Ureter (tissue), 1 donor: ENCODE data around the gene ZCCHC2. TPM values are rescaled to one million over a fixed set of nuclear protein-coding genes. Genes with fewer than 3 reads are reported as not detected.

Experiments
- DNase-seq: peaks from one replicate; pipeline ENCODE4 v3.0.0-alpha.2; 2020; ENCODE audit warnings: low spot score
- total RNA-seq: library from RNA; stranded (reverse); gene quantifications from one replicate; pipeline ENCODE4 v1.2.4, GENCODE V29; 2023
- donor health status: DM: yes; HTN: yes; CAD: no.

Gene ZCCHC2
- total RNA-seq, 1 donor from 2014 or later = 36.8 TPM

GRCh38 chr18:62607708-62608428, 85.0 kb downstream of the ZCCHC2 start:
- DNase-seq = no peak

DNA sequence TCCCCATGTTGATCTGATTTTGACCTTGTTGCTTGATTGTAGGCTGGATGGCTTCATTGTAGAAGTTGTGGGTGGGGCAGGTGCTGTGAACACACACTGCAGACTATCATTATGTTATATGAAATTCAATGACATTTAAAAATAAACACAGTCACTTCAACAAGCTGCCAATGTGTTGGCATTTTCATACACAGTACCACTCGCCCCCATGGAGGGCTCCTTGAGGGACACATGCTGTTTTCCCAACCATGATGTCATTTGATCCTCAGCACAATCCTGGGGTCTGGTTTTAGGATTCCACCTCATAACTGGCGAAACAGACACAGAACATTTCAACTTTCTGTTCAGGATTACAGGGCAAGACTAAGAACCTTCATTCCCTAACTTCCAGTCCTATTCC, 86.9 kb downstream of the ZCCHC2 start:
- no peak for DNase-seq

- no peak for DNase-seq
These were observed 87.5 kb downstream of the ZCCHC2 start for GRCh38 chr18:62610351-62610700.

DNA sequence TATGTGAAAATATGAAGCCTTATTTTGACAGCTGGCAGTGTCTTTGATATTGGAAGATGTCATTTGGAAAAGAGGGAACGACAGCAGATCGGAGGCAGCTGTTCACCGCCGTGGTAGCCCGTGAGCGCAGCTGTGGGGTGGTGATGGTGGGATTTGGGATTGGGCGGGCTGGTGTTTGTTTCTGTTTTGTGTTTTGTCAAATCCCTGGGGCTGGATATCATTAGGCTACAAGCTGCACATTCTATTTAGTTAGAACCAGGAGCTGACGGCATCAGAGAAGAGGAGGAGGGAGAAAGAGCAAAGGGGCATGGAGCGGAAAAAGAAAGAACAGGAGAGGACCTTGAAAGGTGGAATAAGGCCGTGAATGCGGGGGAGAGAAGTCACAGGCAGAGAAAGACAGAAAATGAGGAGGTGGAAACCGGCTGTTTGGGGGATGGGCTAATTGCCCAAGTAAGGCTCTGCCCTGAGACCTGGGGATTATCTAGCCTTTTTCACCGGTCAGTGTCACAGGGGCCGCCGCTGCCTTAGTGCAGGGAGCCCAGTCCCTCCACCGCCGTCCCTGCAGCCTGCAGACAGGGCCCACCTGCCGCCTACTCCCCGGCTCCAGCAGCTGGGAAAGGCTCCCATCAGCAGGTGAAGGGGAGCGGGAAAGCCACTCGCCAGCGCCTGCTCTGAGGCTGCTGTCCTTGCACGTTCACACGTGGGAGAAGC, 88.0 kb downstream of the ZCCHC2 start:
- DNase-seq = no peak

DNA sequence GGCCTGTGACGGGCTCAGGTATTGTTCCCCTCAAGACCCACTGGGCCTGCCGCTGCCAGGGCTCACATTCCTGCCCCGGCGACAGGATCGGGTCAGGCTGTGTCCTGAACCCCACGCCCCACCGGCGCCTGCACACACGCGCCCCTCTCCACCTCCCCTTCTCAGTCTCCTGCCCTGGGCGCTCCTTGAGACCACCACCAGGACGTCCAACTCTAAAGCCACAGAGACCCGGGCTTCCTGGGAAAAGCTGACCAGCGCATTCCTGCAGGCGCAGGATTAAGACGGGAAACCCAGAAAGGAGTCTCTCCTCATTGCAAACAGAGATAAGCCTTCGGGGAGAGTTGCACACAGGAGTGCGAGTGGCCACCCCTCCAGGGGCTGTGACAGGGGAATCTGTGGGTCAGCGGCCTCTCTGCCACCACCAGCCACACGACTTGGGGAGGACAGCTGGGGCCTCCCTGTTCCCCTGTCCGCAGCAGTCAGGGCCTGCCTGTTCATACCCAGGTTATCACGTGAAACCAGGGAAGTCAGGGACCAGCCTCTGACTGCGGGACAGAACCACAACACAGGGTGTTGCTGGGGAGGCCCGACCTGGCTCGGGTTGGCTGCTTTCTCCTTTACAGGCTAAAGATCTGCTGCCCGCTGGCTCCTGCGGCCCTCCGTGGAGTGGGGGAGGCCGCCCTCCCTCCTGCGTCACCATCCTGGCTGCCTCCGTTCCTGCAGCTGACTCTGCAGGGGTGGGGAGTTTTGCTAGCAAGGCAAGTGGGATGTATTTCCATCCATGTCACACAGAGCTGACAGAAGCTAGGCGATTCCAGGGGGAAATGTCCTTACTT, 88.8 kb downstream of the ZCCHC2 start:
- DNase-seq = no peak

GRCh38 chr18:62612289-62612645, 89.4 kb downstream of the ZCCHC2 start:
- no peak for DNase-seq

GRCh38 chr18:62612776-62613175, 90.0 kb downstream of the ZCCHC2 start:
- DNase-seq = no peak

DNA sequence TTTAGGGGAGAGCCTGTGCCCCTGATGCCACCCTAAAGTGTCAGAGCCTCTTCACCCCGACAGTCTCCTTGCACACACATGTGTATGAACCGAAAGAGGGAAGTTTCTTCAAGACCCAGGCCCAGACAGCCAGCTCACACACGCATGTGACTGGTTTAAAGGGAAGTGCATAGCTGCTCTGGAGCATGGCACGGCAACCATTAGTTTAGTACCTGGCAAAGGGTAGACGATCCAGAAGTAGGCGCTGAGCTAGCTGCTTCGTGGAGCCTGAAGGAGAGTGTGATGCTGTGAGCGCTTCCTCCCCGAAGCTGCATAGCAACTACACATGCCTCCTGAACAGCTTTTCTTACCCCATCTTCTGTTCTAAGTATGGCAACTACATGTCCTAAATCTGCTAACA, 91.7 kb downstream of the ZCCHC2 start:
- DNase-seq = no peak

DNA sequence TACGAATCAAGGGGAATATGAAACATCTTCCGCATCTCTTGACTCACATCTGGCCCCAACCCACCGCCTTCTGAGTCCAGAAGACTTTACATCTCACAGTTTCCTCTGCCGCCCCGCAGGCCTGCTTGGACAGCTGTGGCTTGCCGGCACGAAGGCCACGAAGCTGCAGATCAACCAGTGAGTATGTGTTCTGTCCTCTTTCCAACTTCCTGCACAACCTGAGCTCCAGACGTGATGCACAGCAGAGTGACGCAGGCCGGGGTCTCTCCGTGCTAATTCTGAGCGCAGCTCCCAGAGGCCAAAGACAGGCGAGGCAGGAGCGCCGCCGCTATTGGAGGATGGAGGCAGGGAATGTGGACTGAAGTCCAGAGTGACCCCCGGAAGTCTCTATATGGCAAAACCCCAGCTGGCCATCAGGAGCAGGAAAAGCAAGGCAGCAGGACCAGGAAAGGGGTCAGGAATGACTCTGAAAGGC, 93.5 kb downstream of the ZCCHC2 start:
- DNase-seq = no peak

DNA sequence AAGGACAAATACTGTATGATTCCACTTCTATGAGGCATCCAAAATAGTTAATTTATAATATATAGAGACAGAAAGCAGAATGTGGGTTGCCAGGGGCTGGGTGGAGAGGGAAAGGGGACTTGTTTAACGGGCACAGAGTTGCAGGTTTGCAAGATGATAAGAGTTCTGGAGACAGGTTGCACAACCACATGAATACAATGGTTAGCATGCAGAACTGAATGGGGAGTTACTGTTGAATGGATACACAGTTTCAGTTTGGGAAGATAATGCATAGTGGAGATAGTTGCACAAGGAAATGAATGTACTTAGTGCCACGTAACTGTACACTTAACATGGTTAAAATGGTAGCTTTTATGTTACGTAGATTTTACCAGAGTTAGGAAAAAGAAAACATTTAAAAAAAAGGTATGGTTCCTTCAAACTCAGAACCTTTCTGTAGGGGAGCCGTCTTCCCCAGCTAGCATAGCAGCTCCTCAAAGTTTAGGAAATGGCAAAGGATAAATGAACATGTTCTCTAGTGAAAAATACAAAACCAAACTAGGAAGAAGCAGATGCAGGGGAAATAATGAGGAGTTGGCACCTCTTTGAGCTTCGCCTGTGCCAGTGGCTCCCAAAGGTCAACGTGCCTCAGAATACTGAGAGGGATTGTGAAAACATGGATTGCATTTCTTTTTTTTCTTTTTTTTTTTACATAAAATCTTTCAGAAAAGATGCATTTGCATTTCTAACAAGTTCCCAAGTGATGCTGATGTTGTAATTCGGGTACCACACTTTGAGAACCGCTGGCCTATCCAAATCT, 95.2 kb downstream of the ZCCHC2 start:
- no peak for DNase-seq

DNA sequence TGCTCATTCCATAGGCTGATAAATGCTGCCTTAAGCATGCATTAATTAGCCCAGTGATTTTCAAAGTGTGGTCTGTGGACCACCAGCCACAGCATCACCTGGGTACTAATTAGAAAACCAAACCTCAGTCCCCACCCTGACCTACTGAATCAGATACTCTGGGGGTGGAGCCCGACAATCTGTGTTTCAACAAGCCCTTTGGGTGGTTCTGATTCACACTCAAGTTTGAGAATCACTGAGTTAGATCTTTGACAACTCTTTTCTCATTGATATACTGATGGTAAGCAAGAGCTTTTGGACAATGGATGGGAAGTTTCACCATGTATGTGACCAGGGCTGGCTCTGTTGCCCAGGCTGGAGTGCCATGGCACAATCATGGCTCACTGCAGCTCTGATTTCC, 95.9 kb downstream of the ZCCHC2 start:
- DNase-seq = no peak

GRCh38 chr18:62621546-62621945, 98.7 kb downstream of the ZCCHC2 start:
- no peak for DNase-seq

- no peak for DNase-seq
These were observed 102.2 kb downstream of the ZCCHC2 start for GRCh38 chr18:62625019-62625418.

Other genes with a start within 250 kb of the ZCCHC2 start
- 6.5 TPM for gene TNFRSF11A, start 197.7 kb upstream of the ZCCHC2 start, total RNA-seq
- 42.0 TPM for gene PHLPP1, start 192.5 kb downstream of the ZCCHC2 start, total RNA-seq